K562 (cell line): Measurements from ENCODE around the gene NAXD. TPM values are rescaled to one million over a fixed set of nuclear protein-coding genes. Genes with fewer than 3 reads are reported as not detected.

ENCODE experiments used
- ATAC-seq: fragments of 200-7000 bp; cut with Tn5 transposase; 3 replicates; pipeline ENCODE4 v1.9.1; 2020; ENCODE audit warnings: moderate library complexity
- BruUV-seq: library from RNA; stranded (reverse); fragments of 400-500 nt; replicated peaks from 2 replicates; lab custom pipeline; 2021; lab: Mats Ljungman, UMichigan
- CTCF ChIA-PET: fragments of 300-600 bp; formaldehyde crosslinking; extraction: SDS; loops from one replicate; lab custom pipeline; 2021; ENCODE audit warnings: low intra/inter-chr PET ratio; lab: Yijun Ruan, JAX
- POLR2A ChIA-PET: fragments of 300-600, 350-650 bp; sonication (Branson Sonifier 250); formaldehyde crosslinking; extraction: SDS; loops from one replicate; lab custom pipeline; 2021; ENCODE audit warnings: antibody characterized with exemption, inconsistent platforms; lab: Yijun Ruan, JAX
- DNase-seq, 4 experiments: peaks; one replicate each; pipeline versions ENCODE4 v3.0.0 to v3.0.0-alpha.2; 2011 to 2018; ENCODE audit warnings: low spot score in 3 of 4, mixed read lengths in 3 of 4; ENCODE audit errors: extremely low read depth in 1 of 4
- FAIRE-seq: peaks from 2 replicates; lab custom pipeline; 2011; peaks lifted over from hg19 to GRCh38; lab: Jason Lieb, UNC
- H2AFZ ChIP-seq: 2 replicates; pipeline ENCODE4 v1.6.0; 2011; ENCODE audit warnings: low read depth, low read length, control low read depth, inconsistent platforms
- H3K27ac ChIP-seq: fragments of 200-600 bp; 3 replicates; pipeline ENCODE4 v1.8.0; 2011; ENCODE audit warnings: low read depth, mild to moderate bottlenecking, control low read depth, inconsistent platforms, low read length, moderate library complexity, mixed read lengths; ENCODE audit errors: extremely low read depth
- H3K27me3 ChIP-seq, 2 experiments: fragments of 300-600 bp in 1 of 2; 2 replicates in 1 of 2; 3 replicates in 1 of 2; pipeline versions ENCODE4 v1.6.0 to v1.8.0; 2011; ENCODE audit warnings: inconsistent platforms in 2 of 2, low read length in 2 of 2, mild to moderate bottlenecking in 1 of 2, mixed read lengths in 1 of 2, moderate library complexity in 1 of 2; ENCODE audit not compliant: control insufficient read depth in 2 of 2, insufficient read depth in 2 of 2
- H3K36me3 ChIP-seq: fragments of 300-600 bp; 3 replicates; pipeline ENCODE4 v1.8.0; 2011; ENCODE audit warnings: mild to moderate bottlenecking, low read length, inconsistent platforms; ENCODE audit not compliant: control insufficient read depth, insufficient read depth
- H3K4me1 ChIP-seq, 2 experiments: fragments of 200-600 bp in 1 of 2; replicated peaks in 1 of 2; 2 replicates in 1 of 2; 3 replicates in 1 of 2; pipeline versions ENCODE4 v1.5.1 to v1.8.0; 2011; ENCODE audit warnings: inconsistent platforms in 2 of 2, low read length in 2 of 2, mild to moderate bottlenecking in 1 of 2, mixed read lengths in 1 of 2, moderate library complexity in 1 of 2; ENCODE audit not compliant: control insufficient read depth in 2 of 2, insufficient read depth in 2 of 2
- H3K4me2 ChIP-seq: 2 replicates; pipeline ENCODE4 v1.6.1; 2011; ENCODE audit warnings: low read length, control low read depth, inconsistent platforms, mixed read lengths; ENCODE audit not compliant: insufficient read depth
- H3K4me3 ChIP-seq: fragments of 200-600 bp; sonication (generic), shearing (Covaris generic); 2 replicates; pipeline ENCODE4 v1.5.1; 2016; ENCODE audit warnings: control low read depth, inconsistent platforms
- H3K79me2 ChIP-seq: fragments of 200-600 bp; 3 replicates; pipeline ENCODE4 v1.8.0; 2011; ENCODE audit warnings: low read length, inconsistent platforms; ENCODE audit not compliant: control insufficient read depth, insufficient read depth
- H3K9ac ChIP-seq, 2 experiments: 2 replicates each; pipeline versions ENCODE4 v1.6.0 to v1.6.1; 2011; ENCODE audit warnings: low read depth in 2 of 2, low read length in 2 of 2, control low read depth in 1 of 2, inconsistent platforms in 1 of 2, mild to moderate bottlenecking in 1 of 2, mixed read lengths in 1 of 2; ENCODE audit not compliant: insufficient read depth in 1 of 2
- H3K9me1 ChIP-seq: one replicate; pipeline ENCODE4 v1.6.0; 2011; ENCODE audit warnings: inconsistent platforms, mild to moderate bottlenecking, low read length, moderate library complexity; ENCODE audit not compliant: control insufficient read depth, insufficient read depth
- H3K9me3 ChIP-seq: replicated peaks from 2 replicates; pipeline ENCODE4 v1.5.1; 2011; ENCODE audit warnings: low read depth, low read length, inconsistent platforms; ENCODE audit not compliant: control insufficient read depth, insufficient read depth
- H4K20me1 ChIP-seq: replicated peaks from 2 replicates; pipeline ENCODE4 v1.6.1; 2011; ENCODE audit warnings: low read length, inconsistent platforms, mixed read lengths; ENCODE audit not compliant: control insufficient read depth, insufficient read depth
- CREB3 ChIP-seq: fragments of 450-650 bp; conservative IDR thresholded peaks from 2 replicates; pipeline ENCODE4 v1.6.1; 2016; ENCODE audit warnings: missing genetic modification characterization, low read depth, mild to moderate bottlenecking, missing compliant biosample characterization, moderate library complexity
- CTCFL ChIP-seq: IDR thresholded peaks from 2 replicates; pipeline ENCODE4 v1.6.1; 2011; ENCODE audit warnings: borderline replicate concordance, low read depth, mild to moderate bottlenecking, moderate library complexity, low read length; ENCODE audit not compliant: insufficient read depth, poor library complexity, severe bottlenecking
- ESRRA ChIP-seq: fragments of 450-650 bp; IDR thresholded peaks from 2 replicates; pipeline ENCODE4 v1.6.1; 2014; ENCODE audit warnings: low read depth, mild to moderate bottlenecking, moderate library complexity, borderline replicate concordance
- GATAD2B ChIP-seq: fragments of 450-650 bp; IDR thresholded peaks from 2 replicates; pipeline ENCODE4 v1.6.1; 2017; ENCODE audit warnings: mild to moderate bottlenecking, borderline replicate concordance
- KDM4B ChIP-seq, 2 experiments: fragments of 450-650 bp in 1 of 2; sonication (generic) in 1 of 2; IDR thresholded peaks; 2 replicates each; pipeline ENCODE4 v1.6.1; 2016 to 2017; ENCODE audit warnings: borderline replicate concordance in 2 of 2, antibody characterized with exemption in 1 of 2, low read depth in 1 of 2, mild to moderate bottlenecking in 1 of 2
- MEF2A ChIP-seq: IDR thresholded peaks from 2 replicates; pipeline ENCODE4 v1.6.1; 2011; ENCODE audit warnings: low read depth, mild to moderate bottlenecking, low read length, moderate library complexity; ENCODE audit not compliant: control insufficient read depth
- MTA2 ChIP-seq: fragments of 450-650 bp; IDR thresholded peaks from 2 replicates; pipeline ENCODE4 v1.6.1; 2016; ENCODE audit warnings: low read depth
- PHF20 ChIP-seq: fragments of 450-650 bp; IDR thresholded peaks from 2 replicates; pipeline ENCODE4 v1.6.1; 2018; ENCODE audit not compliant: partially characterized antibody
- RB1 ChIP-seq: fragments of 450-650 bp; IDR thresholded peaks from 2 replicates; pipeline ENCODE4 v1.6.1; 2017; ENCODE audit warnings: low read depth, mild to moderate bottlenecking
- SETDB1 ChIP-seq: IDR thresholded peaks from one replicate; pipeline ENCODE4 v1.6.1; 2012; ENCODE audit warnings: low read length, control low read depth, inconsistent platforms
- TAF7 ChIP-seq: fragments of 450-650 bp; IDR thresholded peaks from 2 replicates; pipeline ENCODE4 v1.6.1; 2016; ENCODE audit warnings: missing genetic modification characterization, missing compliant biosample characterization
- ZBTB43 ChIP-seq: sonication (generic); formaldehyde crosslinking; IDR thresholded peaks from 2 replicates; pipeline ENCODE4 v1.8.0; 2023; ENCODE audit warnings: mild to moderate bottlenecking, missing genetic modification reagents
- ZNF707 ChIP-seq: fragments of 250-450 bp; sonication (Bioruptor Pico); conservative IDR thresholded peaks from 2 replicates; pipeline ENCODE4 v1.8.0; 2022; ENCODE audit warnings: inconsistent platforms, mild to moderate bottlenecking, moderate library complexity
- ZNF740 ChIP-seq, 3 experiments: fragments of 200-800 bp in 1 of 3; sonication (Bioruptor generic) in 1 of 3; sonication (generic) in 1 of 3; formaldehyde crosslinking in 1 of 3; IDR thresholded peaks; 2 replicates each; pipeline versions ENCODE4 v1.6.1 to v1.8.0; 2016 to 2022; ENCODE audit warnings: mild to moderate bottlenecking in 2 of 3, missing compliant biosample characterization in 2 of 3, missing genetic modification characterization in 2 of 3, missing genetic modification reagents in 1 of 3
- WGBS: fragments of 100-300 bp; shearing (Covaris generic); methylation state at CpG from one replicate; pipeline ENCODE4 v1.1.6; 2016; ENCODE audit warnings: low coverage, mixed read lengths; ENCODE audit not compliant: insufficient coverage; ENCODE audit errors: missing lambda C conversion rate; 5-methylcytosine and 5-hydroxymethylcytosine counted together
- in situ Hi-C: fragments of 300-500 bp; cut with MboI; formaldehyde crosslinking; loops from 4 replicates; pipeline ENCODE4 v1.15.0; 2018; ENCODE audit warnings: inconsistent platforms, mixed read lengths
- intact Hi-C: fragments of 100-400 bp; cut with micrococcal nuclease; formaldehyde crosslinking; loops from 2 replicates; pipeline ENCODE4 v1.14.2; 2022
- polyA plus RNA-seq, 8 experiments: library from polyadenylated mRNA; depleted of rRNA in 4 of 8; stranded (reverse) in 5 of 8; unstranded in 3 of 8; fragments of >200 nt; fragmentation: Nextera tagmentation in 2 of 8; fragmentation: Illumina TruSeq in 1 of 8; extraction: Ambion mirVana in 2 of 8; extraction: Trizol in 1 of 8; gene quantifications; 2 replicates each; pipeline versions ENCODE4 v1.2.1 to v1.2.3, GENCODE V29; 2011 to 2014; ENCODE audit warnings: inconsistent platforms in 1 of 8, missing spikeins in 1 of 8
- total RNA-seq, 7 experiments: library from RNA; depleted of rRNA in 6 of 7; stranded (reverse); fragments of >200 nt in 6 of 7; fragmentation: Illumina TruSeq in 2 of 7; extraction: Trizol in 2 of 7; gene quantifications; 2 replicates each; pipeline versions ENCODE4 v1.2.1 to v1.2.3, GENCODE V29; 2011 to 2021; ENCODE audit warnings: low replicate concordance in 1 of 7

NAXD gene
- total and polyA plus RNA-seq, 9 of the 15 experiments (the other 6 are each of a cell fraction or from before 2014, with no cell fraction given), result 0.59 to 20.6 (median 13.0) TPM

- Histone ChIP-seq H3K4me3 (no peak overlapping the region), H3K27me3 (no peaks in the 10 kb centered on the region; a peak in 1 of 5 replicates), H3K79me2 (no peaks in the 10 kb centered on the region), H3K4me2 (no peak overlapping the region), H3K9ac (no peak overlapping the region), H4K20me1 (no peaks in the 10 kb centered on the region), H3K27ac (no peak overlapping the region), H3K4me1 (peaks cover 21 to 25% of the 10 kb centered on the region in 2 experiments; a peak in 4 of 5 replicates), H3K9me1 (no peaks in the 10 kb centered on the region), H2AFZ (no peak overlapping the region), H3K36me3 (no peaks in the 10 kb centered on the region), H3K9me3 (no peaks in the 10 kb centered on the region; the same call in 1 of the 2 replicates)
- DNase-seq (no peak), FAIRE-seq (no peak), ATAC-seq (no peak)
- POLR2A ChIA-PET, result interaction anchor here (0.5 kb wide), 1 partner anchor 64 kb away, joined by 3 read pairs; no protein-coding TSS in a partner anchor
- CTCF ChIA-PET, result interaction anchor here (0.9 kb wide), 1 partner anchor 116 kb away, joined by 3 read pairs; no protein-coding TSS in a partner anchor
- 6% methylated on average over 16 of the region's 20 CpGs for WGBS
- intact Hi-C loops, result no loop called here
- no TSS peak for BruUV-seq
- in situ Hi-C loops, result no loop called here
- TF ChIP-seq RB1, result no peak
- TF ChIP-seq CTCFL, result no peak
- no peak for TF ChIP-seq ZNF707 (CRISPR knock-in tag)
- no peak for TF ChIP-seq CREB3 (tag)
- TF ChIP-seq KDM4B (IDR thresholded peaks at IDR 0.05; ENCODE audit: borderline replicate concordance in 2 of 2, low read depth in 1 of 2), result no peak
- TF ChIP-seq ESRRA, result no peak
- no peak for TF ChIP-seq GATAD2B
- TF ChIP-seq PHF20, result no peak
- no peak for TF ChIP-seq MTA2
- no peak for TF ChIP-seq ZNF740 (CRISPR knock-in tag; IDR thresholded peaks at IDR 0.05)
- no peak for TF ChIP-seq ZNF740 (tag; IDR thresholded peaks at IDR 0.05)
- no peak for TF ChIP-seq TAF7 (tag)
- TF ChIP-seq MEF2A, result no peak
- TF ChIP-seq ZBTB43 (CRISPR knock-in tag), result no peak
- no peak for TF ChIP-seq SETDB1
Observed at GRCh38 chr13:110571896-110572777, 43.2 kb upstream of the NAXD start.
